Retinal pigment epithelial cell (primary cell): ENCODE data around the gene PEX5L.

Experiments used
- DNase-seq: peaks from one replicate; pipeline ENCODE4 v3.0.0-alpha.2; 2010; ENCODE audit warnings: low read depth
- H3K4me3 ChIP-seq: 2 replicates; pipeline ENCODE4 v1.5.1; 2011; ENCODE audit warnings: mild to moderate bottlenecking, low read length, control low read depth, moderate library complexity
- TF ChIP-seq, protein P1 (sequence below): conservative IDR thresholded peaks from 2 replicates; pipeline ENCODE4 v1.5.1; 2011; ENCODE audit warnings: low read depth, low read length, control low read depth, inconsistent platforms

The PEX5L gene

DNA sequence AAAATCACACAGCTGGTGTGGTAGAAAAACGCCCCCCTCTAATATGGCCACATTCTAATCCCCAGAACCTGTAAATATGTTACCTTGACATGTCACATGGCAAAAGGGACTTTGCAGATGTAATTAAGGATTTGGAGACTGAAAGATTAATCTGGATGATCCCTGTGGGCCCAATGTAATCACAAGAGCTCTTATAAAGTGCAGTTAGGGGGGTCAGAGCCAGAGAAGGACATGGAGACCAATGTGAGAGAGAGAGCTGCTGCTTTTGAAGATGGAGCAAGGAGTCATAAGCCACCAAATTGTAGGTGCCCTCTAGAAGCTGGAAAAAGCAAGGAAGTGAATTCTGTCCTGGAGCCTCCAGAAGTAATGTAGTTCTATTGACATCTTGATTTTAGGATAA, 152.6 kb downstream of the PEX5L start:
- TF ChIP-seq, protein P1, sequence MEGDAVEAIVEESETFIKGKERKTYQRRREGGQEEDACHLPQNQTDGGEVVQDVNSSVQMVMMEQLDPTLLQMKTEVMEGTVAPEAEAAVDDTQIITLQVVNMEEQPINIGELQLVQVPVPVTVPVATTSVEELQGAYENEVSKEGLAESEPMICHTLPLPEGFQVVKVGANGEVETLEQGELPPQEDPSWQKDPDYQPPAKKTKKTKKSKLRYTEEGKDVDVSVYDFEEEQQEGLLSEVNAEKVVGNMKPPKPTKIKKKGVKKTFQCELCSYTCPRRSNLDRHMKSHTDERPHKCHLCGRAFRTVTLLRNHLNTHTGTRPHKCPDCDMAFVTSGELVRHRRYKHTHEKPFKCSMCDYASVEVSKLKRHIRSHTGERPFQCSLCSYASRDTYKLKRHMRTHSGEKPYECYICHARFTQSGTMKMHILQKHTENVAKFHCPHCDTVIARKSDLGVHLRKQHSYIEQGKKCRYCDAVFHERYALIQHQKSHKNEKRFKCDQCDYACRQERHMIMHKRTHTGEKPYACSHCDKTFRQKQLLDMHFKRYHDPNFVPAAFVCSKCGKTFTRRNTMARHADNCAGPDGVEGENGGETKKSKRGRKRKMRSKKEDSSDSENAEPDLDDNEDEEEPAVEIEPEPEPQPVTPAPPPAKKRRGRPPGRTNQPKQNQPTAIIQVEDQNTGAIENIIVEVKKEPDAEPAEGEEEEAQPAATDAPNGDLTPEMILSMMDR = no peak
- no peak for DNase-seq
- H3K4me3 ChIP-seq = no peak overlapping the region

DNA sequence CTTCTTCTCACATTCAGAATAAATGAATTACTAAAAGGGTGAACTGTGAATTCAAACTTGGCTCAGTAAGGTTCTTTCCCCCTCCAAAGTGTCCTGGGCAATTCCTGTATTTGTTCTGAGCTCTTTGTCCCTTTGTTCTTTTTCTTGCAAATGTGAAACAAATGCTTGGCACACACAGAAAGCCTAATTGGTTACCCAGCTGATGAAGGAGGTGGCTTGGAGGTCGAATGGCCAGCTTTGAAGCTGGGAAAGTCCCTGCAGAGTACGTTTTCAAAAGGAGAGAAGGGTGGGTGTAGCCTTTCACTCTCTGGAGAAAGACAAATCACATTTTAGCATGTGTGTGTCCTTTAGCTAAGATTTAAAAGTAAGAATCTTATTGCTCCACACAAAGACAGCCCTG, 154.4 kb downstream of the PEX5L start:
- TF ChIP-seq, protein P1 = no peak
- DNase-seq = no peak
- H3K4me3 ChIP-seq = no peak overlapping the region

DNA sequence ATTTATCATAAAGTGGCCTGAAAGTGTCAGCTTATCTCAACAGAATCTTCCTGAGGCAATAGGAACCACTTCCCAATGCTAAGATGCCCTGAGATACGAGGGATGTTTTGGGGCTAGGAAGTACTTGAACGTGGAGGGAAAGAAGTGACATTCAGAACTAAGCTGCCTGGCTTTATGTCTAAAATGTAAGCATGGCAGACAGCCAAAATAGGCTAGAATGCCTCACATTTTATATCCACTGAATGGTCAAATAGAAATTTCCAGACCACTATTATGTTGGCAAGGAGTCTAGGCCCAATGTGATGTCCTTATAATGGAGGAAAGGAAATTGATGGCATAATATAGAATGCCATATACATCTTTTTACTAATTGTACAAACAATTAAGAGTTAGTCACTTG, 154.9 kb downstream of the PEX5L start:
- TF ChIP-seq, protein P1 = no peak

DNA sequence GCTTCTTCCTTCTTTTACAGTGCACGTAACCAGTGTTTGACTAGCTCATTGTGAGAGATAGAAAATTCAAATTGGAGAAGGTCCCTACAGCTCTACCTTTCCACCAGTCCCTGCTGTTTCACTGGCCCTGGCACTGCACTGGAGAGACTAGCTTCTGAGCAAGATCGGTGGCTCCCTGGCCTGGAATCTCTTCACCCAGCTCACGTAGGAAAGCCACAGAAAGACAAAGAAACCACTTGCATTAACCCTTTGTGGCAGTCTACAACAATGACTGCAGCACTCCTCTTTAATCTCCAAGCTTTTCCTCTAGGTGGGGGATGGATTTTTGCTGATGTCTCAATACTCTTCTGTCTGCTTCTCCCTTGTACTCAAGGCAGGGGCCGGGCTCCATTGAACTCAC, 155.9 kb downstream of the PEX5L start:
- H3K4me3 ChIP-seq = no peak overlapping the region
- no peak for DNase-seq
- TF ChIP-seq, protein P1 = no peak

More for the DNA sequence above, 154.9 kb downstream of the PEX5L start:
- no peak overlapping the region for H3K4me3 ChIP-seq
- no peak for DNase-seq

DNA sequence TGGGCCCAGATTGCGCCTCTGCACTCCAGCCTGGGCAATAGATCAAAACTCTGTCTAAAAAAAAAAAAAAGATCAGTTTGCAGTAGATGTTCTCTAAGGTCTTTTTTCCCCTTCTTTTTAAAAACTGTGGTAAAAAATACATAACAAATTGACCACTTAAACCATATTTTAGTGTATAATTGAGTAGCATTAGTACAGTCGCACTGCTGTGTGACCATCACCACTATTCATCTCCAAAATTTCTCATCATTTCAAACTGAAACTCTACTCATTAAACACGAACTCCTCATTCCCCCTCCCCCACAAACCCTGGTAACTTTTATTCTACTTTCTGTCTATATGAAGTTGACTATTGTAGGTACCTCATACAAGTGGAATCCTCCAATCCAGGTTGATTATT, 160.3 kb downstream of the PEX5L start:
- TF ChIP-seq, protein P1 = no peak
- H3K4me3 ChIP-seq = no peak overlapping the region
- no peak for DNase-seq

DNA sequence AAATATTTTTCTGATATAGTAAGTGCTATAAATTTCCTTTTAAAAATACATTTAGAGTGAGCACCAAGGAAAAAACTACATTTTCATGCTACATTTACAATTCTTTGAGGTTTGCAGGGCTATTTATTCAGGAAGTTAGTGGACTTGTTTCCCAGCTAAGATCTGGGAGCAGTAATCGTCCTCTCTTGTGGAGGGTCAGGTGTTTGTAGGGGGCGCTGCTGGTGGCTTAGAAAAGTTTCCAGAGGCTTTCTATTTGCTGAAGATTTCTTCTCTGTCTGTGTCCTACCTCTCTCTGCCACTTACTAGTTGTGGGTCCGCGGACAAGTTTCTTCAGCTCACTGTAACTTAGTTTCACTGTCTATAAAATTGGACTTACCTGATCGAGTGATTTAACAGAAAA, 163.9 kb downstream of the PEX5L start:
- TF ChIP-seq, protein P1 = peak; percentile 18
- DNase-seq = no peak
- H3K4me3 ChIP-seq = no peak overlapping the region

DNA sequence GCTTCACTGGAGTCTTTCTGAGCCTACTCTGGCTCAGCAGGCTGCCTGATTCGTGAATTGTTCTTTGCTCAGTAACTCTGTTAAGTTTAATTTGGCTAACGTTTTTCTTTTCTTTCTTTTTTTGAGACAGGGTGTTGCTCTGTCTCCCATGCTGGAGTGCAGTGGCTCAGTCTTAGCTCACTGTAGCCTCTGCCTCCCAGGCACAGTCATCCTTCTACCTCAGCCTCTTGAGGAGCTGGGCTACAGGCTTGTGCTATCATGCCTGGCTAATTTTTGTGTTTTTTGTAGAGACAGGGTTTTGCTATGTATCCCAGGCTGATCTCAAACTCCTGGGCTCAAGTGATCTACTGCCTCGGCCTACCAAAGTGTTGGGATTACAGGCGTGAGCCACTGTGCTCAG, 165.0 kb downstream of the PEX5L start:
- no peak overlapping the region for H3K4me3 ChIP-seq
- DNase-seq = no peak
- TF ChIP-seq, protein P1 = no peak
